ENCODE data around the gene TADA3.

GRCh38 chr3:9791127-9791526 lies 1.1 kb downstream of the TADA3 start:
- TF ChIP-seq CTCF (IDR thresholded peaks at IDR 0.05) = no peak
- no peak for TF ChIP-seq POLR2A (IDR thresholded peaks at IDR 0.05)

All from right lobe of liver (tissue), 4 donors.